Esophagus muscularis mucosa (tissue), 4 donors: Measurements from ENCODE around the gene HOXA9.

Experiments used
- CTCF ChIP-seq, 3 experiments: fragments of 200-600 bp in 2 of 3; fragments of 450-650 bp in 1 of 3; sonication (generic) in 2 of 3; IDR thresholded peaks; one replicate each; pipeline ENCODE4 v1.5.1; 2017 to 2019; ENCODE audit warnings: antibody characterized with exemption in 3 of 3, mild to moderate bottlenecking in 2 of 3, moderate library complexity in 1 of 3
- EP300 ChIP-seq: sonication (generic); formaldehyde crosslinking; IDR thresholded peaks from one replicate; pipeline ENCODE4 v1.6.1; 2017; ENCODE audit warnings: antibody characterized with exemption
- POLR2A ChIP-seq: fragments of 450-650 bp; IDR thresholded peaks from one replicate; pipeline ENCODE4 v1.6.1; 2017; ENCODE audit warnings: antibody characterized with exemption, moderate library complexity, mild to moderate bottlenecking, low read depth
- POLR2AphosphoS5 ChIP-seq, 2 donors: sonication (generic); formaldehyde crosslinking; IDR thresholded peaks; one replicate each; pipeline ENCODE4 v1.6.1; 2017; ENCODE audit warnings: antibody characterized with exemption in 2 of 2

DNA sequence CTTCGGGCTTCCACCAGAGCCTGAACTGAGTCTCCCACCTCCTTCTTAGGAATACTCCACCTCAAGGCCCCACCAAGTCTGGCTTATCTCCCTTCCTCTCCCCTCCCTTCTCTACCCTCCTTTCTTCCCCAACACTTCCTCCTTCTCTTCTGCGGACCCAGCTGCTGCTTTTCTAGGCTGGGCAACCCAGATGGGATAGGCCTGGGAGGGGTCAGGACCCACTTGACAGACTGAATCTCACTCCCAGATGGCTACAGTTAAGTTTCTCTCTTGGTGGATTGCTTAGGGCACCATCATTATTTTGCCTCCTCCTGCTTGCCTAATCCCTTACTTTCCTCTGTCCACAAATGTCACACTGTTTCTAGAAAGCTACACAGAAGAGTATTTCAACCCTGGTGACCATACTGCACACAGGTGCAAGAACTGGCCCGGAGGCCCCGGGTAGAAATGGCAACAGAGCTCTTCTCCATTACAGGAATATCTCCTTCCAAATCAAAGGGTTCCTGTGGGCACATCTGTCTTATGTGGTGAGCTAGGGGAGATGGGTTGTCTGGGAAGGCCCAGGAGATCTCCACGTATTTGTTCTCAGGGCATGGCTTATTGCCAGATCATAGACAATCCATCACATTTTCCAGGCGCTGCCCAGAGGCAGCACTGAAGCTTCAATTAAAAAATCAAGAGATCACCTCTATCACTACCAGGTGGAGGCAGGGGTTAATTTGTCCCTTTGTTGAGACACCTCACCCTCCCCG lies 24.8 kb upstream of the HOXA9 start:
- TF ChIP-seq POLR2AphosphoS5 (IDR thresholded peaks at IDR 0.05): no peak
- no peak for TF ChIP-seq CTCF (IDR thresholded peaks at IDR 0.05)
- no peak for TF ChIP-seq POLR2A
- no peak for TF ChIP-seq EP300
